Loucy (cell line): ENCODE data around the gene CFAP65.

ENCODE experiments used
- H2AFZ ChIP-seq: fragments of 200-600 bp; sonication (generic); 2 replicates; pipeline ENCODE4 v1.6.0; 2016; ENCODE audit warnings: antibody characterized with exemption, mild to moderate bottlenecking, low read length, moderate library complexity
- H3F3A ChIP-seq: fragments of 200-600 bp; 2 replicates; pipeline ENCODE4 v1.6.0; 2016; ENCODE audit warnings: antibody characterized with exemption, low read depth, mild to moderate bottlenecking
- H3K27me3 ChIP-seq: fragments of 200-600 bp; sonication (generic); 2 replicates; pipeline ENCODE4 v1.6.1; 2014; ENCODE audit warnings: low read length, mild to moderate bottlenecking; ENCODE audit not compliant: insufficient read depth, poor library complexity, severe bottlenecking
- H3K36me3 ChIP-seq: fragments of 200-600 bp; sonication (generic); 2 replicates; pipeline ENCODE4 v1.6.1; 2016; ENCODE audit warnings: low read length; ENCODE audit not compliant: insufficient read depth
- H3K4me1 ChIP-seq: fragments of 200-600 bp; sonication (generic); 2 replicates; pipeline ENCODE4 v1.5.1; 2014; ENCODE audit warnings: low read length, mild to moderate bottlenecking; ENCODE audit not compliant: insufficient read depth, poor library complexity, severe bottlenecking
- H3K4me2 ChIP-seq: fragments of 200-600 bp; sonication (generic); 2 replicates; pipeline ENCODE4 v1.6.0; 2014; ENCODE audit warnings: antibody characterized with exemption, low read length, low read depth, mild to moderate bottlenecking; ENCODE audit not compliant: poor library complexity, severe bottlenecking
- H3K4me3 ChIP-seq: fragments of 200-600 bp; sonication (generic); 2 replicates; pipeline ENCODE4 v1.5.1; 2014; ENCODE audit warnings: low read length, mild to moderate bottlenecking, mixed read lengths; ENCODE audit not compliant: poor library complexity, severe bottlenecking
- H3K79me2 ChIP-seq: fragments of 200-600 bp; sonication (generic); 2 replicates; pipeline ENCODE4 v1.6.1; 2014; ENCODE audit warnings: low read length; ENCODE audit not compliant: insufficient read depth
- H3K9ac ChIP-seq: fragments of 200-600 bp; sonication (generic); 2 replicates; pipeline ENCODE4 v1.6.0; 2014; ENCODE audit warnings: mild to moderate bottlenecking, low read depth, low read length, moderate library complexity; ENCODE audit not compliant: poor library complexity, severe bottlenecking
- H3K9me2 ChIP-seq: fragments of 200-600 bp; sonication (generic); replicated peaks from 2 replicates; pipeline ENCODE4 v1.6.1; 2016; ENCODE audit warnings: low read depth, low read length, mixed read lengths
- H3K9me3 ChIP-seq: fragments of 200-600 bp; sonication (generic); 2 replicates; pipeline ENCODE4 v1.6.1; 2014; ENCODE audit warnings: mild to moderate bottlenecking, antibody characterized with exemption, low read length, low read depth; ENCODE audit not compliant: insufficient read depth
- H4K20me1 ChIP-seq: fragments of 200-600 bp; sonication (generic); 2 replicates; pipeline ENCODE4 v1.6.0; 2014; ENCODE audit warnings: antibody characterized with exemption, low read length, mild to moderate bottlenecking; ENCODE audit not compliant: insufficient read depth, poor library complexity, severe bottlenecking
- CTCF ChIP-seq: fragments of 200-600 bp; sonication (generic); conservative IDR thresholded peaks from 2 replicates; pipeline ENCODE4 v1.5.1; 2014; ENCODE audit warnings: mild to moderate bottlenecking, antibody characterized with exemption, low read length
- EZH2phosphoT487 ChIP-seq: fragments of 200-600 bp; IDR thresholded peaks from 2 replicates; pipeline ENCODE4 v1.6.1; 2018; ENCODE audit warnings: antibody characterized with exemption, mild to moderate bottlenecking, moderate library complexity, borderline replicate concordance

CFAP65 gene

GRCh38 chr2:218999021-218999880, 42.1 kb downstream of the CFAP65 start:
- no peaks in the 10 kb centered on the region for H3K36me3 ChIP-seq
- H3K79me2 ChIP-seq = no peaks in the 10 kb centered on the region
- no peak overlapping the region for H2AFZ ChIP-seq
- H3K4me2 ChIP-seq = no peak overlapping the region
- H3K9ac ChIP-seq = peak overlapping the region; percentile 16
- TF ChIP-seq CTCF (no peak), EZH2phosphoT487 (no peak)
- peaks cover 33% of the 10 kb centered on the region for H3K4me1 ChIP-seq
- no peak overlapping the region for H3K4me3 ChIP-seq
- no peaks in the 10 kb centered on the region for H3K9me2 ChIP-seq
- no peaks in the 10 kb centered on the region for H3K27me3 ChIP-seq
- H3F3A ChIP-seq = no peaks in the 10 kb centered on the region
- H4K20me1 ChIP-seq = no peaks in the 10 kb centered on the region
- no peaks in the 10 kb centered on the region for H3K9me3 ChIP-seq

DNA sequence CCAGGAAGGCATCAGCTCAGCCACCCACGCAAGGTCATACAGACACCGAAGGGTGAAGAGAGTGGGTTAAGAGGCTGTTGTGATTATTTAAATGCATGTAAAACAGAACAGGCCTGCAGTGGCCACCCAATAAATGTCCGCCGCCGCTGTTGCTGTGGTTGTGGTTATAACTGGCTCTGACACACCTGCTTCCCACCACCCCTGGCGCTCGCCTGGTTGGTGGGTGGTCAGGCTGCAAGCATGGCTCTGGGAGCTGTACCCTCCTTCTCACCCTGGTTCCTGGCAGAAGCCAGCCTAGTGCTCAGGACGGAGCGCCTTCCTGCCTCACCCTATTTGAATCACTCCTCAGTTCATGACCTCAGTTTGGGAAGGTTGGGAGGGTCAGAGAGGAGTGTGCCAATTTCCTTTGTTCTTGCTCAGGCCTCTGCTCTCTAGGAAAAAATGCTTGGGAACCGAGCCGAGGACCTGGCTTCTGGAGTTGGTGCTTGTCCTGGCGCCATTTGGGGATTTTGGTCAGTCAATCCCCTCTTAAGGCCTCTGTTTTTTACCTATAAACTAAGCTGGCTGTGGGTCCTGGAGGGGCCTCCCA, 42.8 kb downstream of the CFAP65 start:
- Histone ChIP-seq H4K20me1 (no peaks in the 10 kb centered on the region), H3K27me3 (no peaks in the 10 kb centered on the region), H3F3A (no peaks in the 10 kb centered on the region), H3K9me2 (no peaks in the 10 kb centered on the region), H3K4me3 (peak overlapping the region; percentile 39), H3K79me2 (no peaks in the 10 kb centered on the region), H3K4me1 (peaks cover 33% of the 10 kb centered on the region), H3K4me2 (peak overlapping the region; percentile 53), H2AFZ (no peak overlapping the region), H3K9me3 (no peaks in the 10 kb centered on the region), H3K36me3 (no peaks in the 10 kb centered on the region), H3K9ac (peak overlapping the region; percentile 4)
- no peak for TF ChIP-seq CTCF

DNA sequence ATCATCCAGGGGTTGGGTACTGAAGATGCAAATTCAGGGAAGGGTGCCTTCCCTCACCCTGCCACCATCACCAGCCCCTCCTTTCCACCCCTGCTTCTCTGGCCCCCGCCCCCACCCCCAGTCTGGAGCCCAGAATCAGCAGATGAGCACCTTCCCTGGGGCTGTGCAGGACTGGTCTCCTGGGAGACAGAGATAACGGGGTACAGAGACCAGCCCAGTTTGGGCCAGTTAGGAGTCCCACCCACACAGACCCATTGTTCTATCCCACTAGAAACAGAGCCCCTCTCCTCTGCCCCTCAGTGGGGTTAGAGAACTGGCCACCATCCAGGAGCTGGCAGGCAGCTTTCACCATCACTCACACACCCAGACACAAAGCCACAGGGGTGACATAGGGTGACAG, 43.6 kb downstream of the CFAP65 start:
- Histone ChIP-seq H2AFZ (no peak overlapping the region; the same call in 1 of the 2 replicates), H4K20me1 (no peaks in the 10 kb centered on the region), H3K79me2 (no peaks in the 10 kb centered on the region), H3K4me1 (peaks cover 33% of the 10 kb centered on the region), H3K9ac (peak overlapping the region; percentile 4), H3F3A (no peaks in the 10 kb centered on the region), H3K9me2 (no peaks in the 10 kb centered on the region), H3K9me3 (no peaks in the 10 kb centered on the region), H3K4me3 (peak overlapping the region; percentile 39), H3K27me3 (no peaks in the 10 kb centered on the region), H3K4me2 (peak overlapping the region; percentile 53), H3K36me3 (no peaks in the 10 kb centered on the region)
- TF ChIP-seq CTCF (no peak), EZH2phosphoT487 (no peak)
